ENCODE results near the gene SF3A2.

SF3A2 gene

DNA sequence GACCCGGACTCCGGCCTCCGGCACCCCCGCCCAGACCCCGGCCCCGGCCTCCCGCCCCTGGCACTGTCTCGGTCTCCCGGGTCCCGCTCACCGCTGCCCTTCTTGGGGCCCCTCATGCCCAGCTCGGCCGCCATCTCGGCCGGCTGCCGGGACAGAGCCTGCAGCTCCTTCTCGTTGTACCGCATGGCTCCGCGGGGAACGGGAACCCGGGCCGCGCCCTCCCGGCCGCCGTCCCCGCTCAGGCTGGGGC, 635 bp upstream of the SF3A2 start:
- peaks cover 36% of the 10 kb centered on the region for H3K36me3 ChIP-seq (ENCODE audit: control insufficient read depth, insufficient read depth, low read length)
- H3K27ac ChIP-seq (ENCODE audit: low read depth, low read length), result peak overlapping the region; percentile 97; the same call in 1 of the 2 replicates
- peak overlapping the region; percentile 89 for H3K4me3 ChIP-seq (ENCODE audit: low read depth, low read length)
- H3K9ac ChIP-seq (ENCODE audit: low read length), result peak overlapping the region; percentile 98
- H3K4me1 ChIP-seq (ENCODE audit: control insufficient read depth, insufficient read depth, low read length), result peaks cover 29% of the 10 kb centered on the region
- H3K27me3 ChIP-seq (ENCODE audit: control insufficient read depth, insufficient read depth, low read length), result no peaks in the 10 kb centered on the region
- no peaks in the 10 kb centered on the region for H3K9me3 ChIP-seq (ENCODE audit: control insufficient read depth, insufficient read depth, low read depth, low read length)

DNA sequence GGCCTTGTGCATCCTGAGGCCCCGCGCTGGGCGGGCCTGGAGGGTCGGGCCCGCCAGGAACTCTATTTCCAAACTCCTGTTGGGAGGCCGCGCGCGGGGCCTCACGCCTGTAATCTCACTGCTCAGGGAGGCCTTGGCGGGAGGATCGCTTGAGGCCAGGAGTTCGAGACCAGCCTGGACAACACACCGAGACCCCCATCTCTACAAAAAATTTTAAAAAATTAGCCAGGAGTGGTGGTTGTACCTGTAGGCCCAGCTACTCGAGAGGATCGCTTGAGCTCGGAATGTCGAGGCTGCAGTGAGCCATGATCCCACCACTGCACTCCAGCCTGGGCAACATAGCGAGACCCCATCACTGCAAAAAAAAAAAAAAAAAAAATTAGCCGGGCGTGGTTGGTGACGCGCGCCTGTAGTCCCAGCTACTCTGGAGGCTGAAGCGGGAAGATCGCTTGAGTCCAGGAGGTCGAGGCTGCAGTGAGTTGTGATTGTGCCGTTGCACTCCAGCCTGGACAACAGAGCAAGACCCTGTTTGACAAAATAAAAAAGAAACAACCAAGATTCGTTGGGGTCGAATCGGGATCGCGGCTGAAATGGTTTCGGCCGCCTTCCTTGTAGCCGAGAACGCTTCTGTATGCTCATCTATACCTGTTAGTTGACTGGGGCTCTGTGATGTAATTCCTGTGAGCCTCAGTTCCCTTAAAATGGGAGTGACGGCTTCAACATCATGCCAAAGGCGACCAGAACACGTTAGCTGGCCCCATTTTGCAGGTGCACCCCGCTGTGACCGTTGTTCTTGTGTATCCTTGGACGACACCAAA, 636 bp downstream of the SF3A2 start:
- H3K9ac ChIP-seq (ENCODE audit: low read length), result peak overlapping the region; percentile 98
- H3K36me3 ChIP-seq (ENCODE audit: control insufficient read depth, insufficient read depth, low read length), result peaks cover 46% of the 10 kb centered on the region
- H3K27ac ChIP-seq (ENCODE audit: low read depth, low read length), result peak overlapping the region; percentile 97
- peaks cover 34% of the 10 kb centered on the region for H3K4me1 ChIP-seq (ENCODE audit: control insufficient read depth, insufficient read depth, low read length)
- no peaks in the 10 kb centered on the region for H3K27me3 ChIP-seq (ENCODE audit: control insufficient read depth, insufficient read depth, low read length)
- no peaks in the 10 kb centered on the region for H3K9me3 ChIP-seq (ENCODE audit: control insufficient read depth, insufficient read depth, low read depth, low read length)
- H3K4me3 ChIP-seq (ENCODE audit: low read depth, low read length), result peak overlapping the region; percentile 89

DNA sequence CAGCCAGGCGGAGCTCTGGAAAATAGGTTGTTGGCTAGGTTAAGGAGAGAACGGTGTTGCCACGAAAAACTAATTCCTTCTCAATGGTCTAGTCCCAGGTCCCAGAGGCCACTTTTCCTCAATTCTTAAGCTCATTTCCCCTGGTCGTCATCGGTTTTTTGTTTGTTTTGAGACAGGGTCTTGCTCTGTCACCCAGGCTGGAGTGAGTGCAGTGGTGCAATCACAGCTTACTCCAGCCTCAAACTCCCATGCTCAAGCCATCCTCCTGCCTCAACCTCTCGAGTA, 1.2 kb downstream of the SF3A2 start:
- Histone ChIP-seq H3K27me3 (ENCODE audit: control insufficient read depth, insufficient read depth, low read length) (no peaks in the 10 kb centered on the region), H3K36me3 (ENCODE audit: control insufficient read depth, insufficient read depth, low read length) (peaks cover 46% of the 10 kb centered on the region), H3K4me1 (ENCODE audit: control insufficient read depth, insufficient read depth, low read length) (peaks cover 34% of the 10 kb centered on the region), H3K9ac (ENCODE audit: low read length) (peak overlapping the region; percentile 98), H3K9me3 (ENCODE audit: control insufficient read depth, insufficient read depth, low read depth, low read length) (no peaks in the 10 kb centered on the region), H3K27ac (ENCODE audit: low read depth, low read length) (no peak overlapping the region), H3K4me3 (ENCODE audit: low read depth, low read length) (peak overlapping the region; percentile 89)

DNA sequence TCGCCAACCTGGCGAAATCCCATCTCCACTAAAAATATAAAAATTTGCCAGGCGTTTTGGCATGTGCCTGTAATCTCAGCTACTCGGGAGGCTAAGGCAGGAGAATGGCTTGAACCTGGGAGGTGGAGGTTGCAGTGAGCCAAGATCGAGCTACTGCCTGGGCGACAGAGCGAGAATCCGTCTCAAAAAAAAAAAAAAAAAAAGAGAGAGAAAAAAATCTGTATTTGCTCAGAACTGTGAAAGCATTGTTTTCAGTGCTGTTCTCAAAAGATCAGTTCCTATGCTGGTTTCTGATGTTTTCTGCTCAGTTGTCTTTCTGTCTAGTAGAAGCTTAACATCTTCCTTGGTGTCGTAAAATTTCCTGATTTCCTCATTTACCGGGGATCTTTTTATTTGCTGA, 2.5 kb downstream of the SF3A2 start:
- Histone ChIP-seq H3K9ac (ENCODE audit: low read length) (peak overlapping the region; percentile 45), H3K27ac (ENCODE audit: low read depth, low read length) (peak overlapping the region; percentile 29; the same call in 1 of the 2 replicates), H3K36me3 (ENCODE audit: control insufficient read depth, insufficient read depth, low read length) (peaks cover 46% of the 10 kb centered on the region), H3K4me3 (ENCODE audit: low read depth, low read length) (peak overlapping the region; percentile 57), H3K4me1 (ENCODE audit: control insufficient read depth, insufficient read depth, low read length) (peaks cover 34% of the 10 kb centered on the region), H3K27me3 (ENCODE audit: control insufficient read depth, insufficient read depth, low read length) (no peaks in the 10 kb centered on the region), H3K9me3 (ENCODE audit: control insufficient read depth, insufficient read depth, low read depth, low read length) (no peaks in the 10 kb centered on the region)

DNA sequence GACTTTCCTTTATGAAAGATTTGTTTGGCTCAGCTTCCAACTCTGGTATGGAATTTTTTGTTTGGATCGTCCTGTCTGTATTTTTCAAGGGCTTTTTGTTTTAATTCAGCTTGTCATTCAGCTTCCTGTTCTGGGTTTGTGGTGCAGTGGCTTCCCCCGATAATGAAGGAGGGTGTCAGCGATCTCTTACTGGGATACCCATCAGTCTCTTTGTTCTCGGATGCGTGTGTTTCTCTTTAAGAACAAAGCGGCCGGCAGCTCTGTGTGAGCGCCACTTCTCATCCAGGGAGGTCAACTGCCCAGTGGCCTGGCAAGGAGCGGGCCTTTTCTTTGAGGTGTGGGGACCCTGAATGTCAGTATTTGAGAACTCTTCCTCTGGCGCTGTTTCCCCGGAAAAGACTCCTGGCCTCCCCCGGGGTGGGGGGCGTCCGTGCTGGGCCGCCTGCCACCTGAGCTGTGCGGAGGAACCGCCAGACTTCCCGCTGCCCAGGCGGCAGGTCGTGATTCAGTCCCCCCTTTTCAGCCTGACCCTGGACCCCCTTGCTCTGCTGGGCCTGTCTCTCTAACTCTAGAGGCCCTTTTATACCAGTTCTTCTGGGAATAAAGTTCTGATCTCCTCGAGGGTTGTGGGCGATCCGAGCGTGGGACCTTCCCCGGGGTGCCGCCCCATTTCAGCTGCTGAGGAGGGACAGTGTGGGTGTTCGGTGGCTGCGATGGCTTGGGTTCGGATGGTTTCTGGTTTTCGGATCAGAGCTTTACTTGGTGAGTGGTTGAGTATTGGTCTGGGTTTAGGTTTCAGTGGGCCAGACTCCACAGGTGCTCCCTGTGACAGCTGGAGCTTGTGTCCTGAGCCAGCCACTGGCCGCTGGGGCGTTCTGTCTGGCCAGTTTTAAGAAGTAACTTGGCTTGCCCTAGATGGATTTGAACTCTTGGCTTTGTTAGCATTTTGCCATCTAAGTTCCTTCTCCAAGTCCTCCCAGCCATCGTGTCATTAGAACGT, 3.4 kb downstream of the SF3A2 start:
- H3K4me3 ChIP-seq (ENCODE audit: low read depth, low read length), result peak overlapping the region; percentile 57
- no peaks in the 10 kb centered on the region for H3K9me3 ChIP-seq (ENCODE audit: control insufficient read depth, insufficient read depth, low read depth, low read length)
- H3K27ac ChIP-seq (ENCODE audit: low read depth, low read length), result peak overlapping the region; percentile 29
- H3K4me1 ChIP-seq (ENCODE audit: control insufficient read depth, insufficient read depth, low read length), result peaks cover 32% of the 10 kb centered on the region
- no peaks in the 10 kb centered on the region for H3K27me3 ChIP-seq (ENCODE audit: control insufficient read depth, insufficient read depth, low read length)
- H3K9ac ChIP-seq (ENCODE audit: low read length), result peak overlapping the region; percentile 54
- H3K36me3 ChIP-seq (ENCODE audit: control insufficient read depth, insufficient read depth, low read length), result peaks cover 53% of the 10 kb centered on the region

DNA sequence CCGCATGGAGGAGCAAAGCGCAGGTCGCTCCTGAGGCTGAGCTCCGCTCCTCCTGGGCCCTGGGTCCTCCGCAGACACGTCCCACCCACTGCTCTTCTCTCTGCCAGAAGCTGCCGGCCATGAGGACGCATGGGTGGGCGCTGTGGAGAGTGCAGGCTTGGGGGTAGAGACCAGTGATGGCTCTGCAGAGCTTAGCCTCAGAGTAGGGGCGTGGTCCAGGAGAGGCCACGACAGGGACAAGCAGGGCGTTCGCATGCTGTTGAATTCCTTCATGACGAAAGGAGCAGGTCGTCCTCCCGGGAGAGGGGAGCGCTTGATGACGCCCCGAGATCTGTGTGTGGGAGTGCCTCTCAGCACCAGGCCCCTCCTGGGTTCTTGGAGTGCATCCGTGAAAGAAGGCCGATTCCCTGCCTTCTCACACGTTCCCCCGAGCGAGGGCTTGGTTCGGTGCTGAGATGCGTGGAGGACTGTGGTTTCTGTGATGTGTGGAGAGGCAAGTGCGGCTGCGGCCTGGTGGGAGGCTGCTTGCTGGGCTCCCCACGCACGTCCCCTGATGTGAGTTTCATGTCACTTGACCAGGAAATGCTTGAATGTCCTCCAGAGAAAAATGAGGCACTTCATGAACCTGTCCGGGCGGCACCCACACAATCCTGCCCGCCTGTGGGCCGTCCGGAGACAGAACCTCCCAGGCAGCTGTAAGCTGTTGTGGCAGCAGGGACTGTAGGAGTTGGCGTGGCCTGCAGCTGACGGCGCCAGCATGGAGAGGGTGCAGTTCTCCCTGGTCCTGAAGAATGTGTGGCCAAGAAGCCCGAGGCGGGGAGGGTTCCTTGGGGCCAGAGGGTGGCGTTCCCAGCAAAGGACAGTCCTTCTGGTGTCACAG, 4.5 kb downstream of the SF3A2 start:
- Histone ChIP-seq H3K36me3 (ENCODE audit: control insufficient read depth, insufficient read depth, low read length) (peaks cover 63% of the 10 kb centered on the region), H3K4me1 (ENCODE audit: control insufficient read depth, insufficient read depth, low read length) (peaks cover 30% of the 10 kb centered on the region)

DNA sequence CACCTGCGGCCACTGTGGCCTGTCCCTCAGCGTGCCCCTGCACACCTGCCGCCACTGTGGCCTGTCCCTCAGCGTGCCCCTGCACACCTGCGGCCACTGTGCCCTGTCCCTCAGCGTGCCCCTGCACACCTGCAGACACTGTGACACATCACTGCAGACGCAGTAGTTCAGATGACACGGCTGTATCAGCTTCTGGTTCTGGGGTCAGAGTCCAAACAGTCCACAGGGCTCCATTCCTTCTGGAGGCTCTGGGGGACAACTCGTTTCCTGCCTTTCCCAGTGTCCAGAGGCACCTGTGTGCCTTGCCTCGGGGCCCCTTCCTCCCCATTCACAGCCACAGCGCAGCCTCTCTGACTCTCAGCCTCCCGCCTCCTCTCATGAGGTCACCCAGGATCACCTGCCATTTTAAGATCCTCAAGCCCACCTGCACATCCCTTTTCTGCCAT, 5.5 kb downstream of the SF3A2 start:
- Histone ChIP-seq H3K4me3 (ENCODE audit: low read depth, low read length) (no peak overlapping the region), H3K9ac (ENCODE audit: low read length) (peak overlapping the region; percentile 19), H3K27me3 (ENCODE audit: control insufficient read depth, insufficient read depth, low read length) (no peaks in the 10 kb centered on the region), H3K36me3 (ENCODE audit: control insufficient read depth, insufficient read depth, low read length) (peaks cover 73% of the 10 kb centered on the region), H3K9me3 (ENCODE audit: control insufficient read depth, insufficient read depth, low read depth, low read length) (no peaks in the 10 kb centered on the region), H3K4me1 (ENCODE audit: control insufficient read depth, insufficient read depth, low read length) (peaks cover 30% of the 10 kb centered on the region), H3K27ac (ENCODE audit: low read depth, low read length) (no peak overlapping the region)

More for the DNA sequence above, 4.5 kb downstream of the SF3A2 start:
- Histone ChIP-seq H3K27me3 (ENCODE audit: control insufficient read depth, insufficient read depth, low read length) (no peaks in the 10 kb centered on the region), H3K4me3 (ENCODE audit: low read depth, low read length) (peak overlapping the region; percentile 57; the same call in 1 of the 2 replicates), H3K27ac (ENCODE audit: low read depth, low read length) (no peak overlapping the region), H3K9ac (ENCODE audit: low read length) (peak overlapping the region; percentile 54), H3K9me3 (ENCODE audit: control insufficient read depth, insufficient read depth, low read depth, low read length) (no peaks in the 10 kb centered on the region)

DNA sequence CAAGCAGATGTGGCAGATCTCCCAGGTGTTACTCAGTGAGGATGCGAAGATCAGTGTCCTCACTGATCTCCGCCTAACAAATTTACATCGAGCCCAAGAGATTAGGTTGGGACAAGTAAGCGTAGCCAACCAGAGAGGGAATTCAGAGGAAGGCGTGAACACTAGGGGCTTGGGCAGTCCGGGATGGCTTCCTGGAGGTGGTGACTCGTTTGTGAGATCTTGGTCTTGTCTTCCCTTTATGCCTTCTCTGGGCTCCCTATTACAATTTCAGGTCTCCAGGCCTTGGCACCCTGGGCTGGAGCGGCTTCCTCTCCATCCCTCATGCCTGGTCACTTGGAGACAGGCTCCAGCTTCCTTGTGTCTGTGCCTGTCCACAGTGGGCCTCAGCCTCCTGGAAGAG, 6.2 kb downstream of the SF3A2 start:
- no peak overlapping the region for H3K4me3 ChIP-seq (ENCODE audit: low read depth, low read length)
- H3K27ac ChIP-seq (ENCODE audit: low read depth, low read length), result no peak overlapping the region
- H3K27me3 ChIP-seq (ENCODE audit: control insufficient read depth, insufficient read depth, low read length), result no peaks in the 10 kb centered on the region
- H3K4me1 ChIP-seq (ENCODE audit: control insufficient read depth, insufficient read depth, low read length), result peaks cover 28% of the 10 kb centered on the region
- no peak overlapping the region for H3K9ac ChIP-seq (ENCODE audit: low read length)
- H3K9me3 ChIP-seq (ENCODE audit: control insufficient read depth, insufficient read depth, low read depth, low read length), result no peaks in the 10 kb centered on the region
- H3K36me3 ChIP-seq (ENCODE audit: control insufficient read depth, insufficient read depth, low read length), result peaks cover 77% of the 10 kb centered on the region

DNA sequence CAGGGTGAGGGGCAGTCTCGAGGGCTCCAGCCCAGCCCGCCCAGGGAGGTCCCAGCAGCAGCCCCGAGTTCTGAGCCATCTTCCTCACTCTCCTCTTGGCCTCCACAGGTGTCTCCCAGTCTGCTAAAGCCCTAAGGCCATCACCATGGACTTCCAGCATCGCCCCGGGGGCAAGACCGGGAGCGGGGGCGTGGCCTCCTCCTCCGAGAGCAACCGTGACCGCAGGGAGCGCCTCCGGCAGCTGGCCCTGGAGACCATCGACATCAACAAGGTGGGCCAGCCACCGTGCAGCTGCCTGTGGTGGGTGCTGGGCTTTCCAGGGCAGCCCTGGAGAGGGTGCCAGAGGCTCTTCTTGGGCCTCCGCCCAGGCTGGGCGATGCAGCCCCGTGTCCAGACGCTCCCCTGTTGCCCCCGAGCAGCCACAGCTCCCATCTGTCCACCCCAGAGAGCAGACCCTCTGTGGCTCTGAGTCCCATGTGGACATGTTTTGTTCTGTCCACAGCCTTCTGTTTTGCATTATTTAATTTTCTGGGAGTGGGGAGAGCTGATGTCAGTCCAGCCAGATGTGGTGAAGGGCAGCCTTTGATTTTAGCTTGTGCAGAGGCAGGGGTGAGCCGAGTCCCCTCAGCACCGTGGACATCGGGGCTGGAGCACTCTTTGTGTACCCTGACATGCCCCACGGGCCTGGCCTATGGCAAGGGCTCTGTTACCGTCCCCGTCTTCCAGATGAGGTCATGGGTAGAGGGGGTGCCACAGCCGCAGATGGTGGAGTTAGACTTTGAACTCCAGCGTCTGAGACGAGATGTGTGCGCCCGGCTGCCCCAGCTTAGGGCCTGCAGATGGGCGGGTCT, 6.9 kb downstream of the SF3A2 start:
- Histone ChIP-seq H3K9ac (ENCODE audit: low read length) (peak overlapping the region; percentile 12), H3K9me3 (ENCODE audit: control insufficient read depth, insufficient read depth, low read depth, low read length) (no peaks in the 10 kb centered on the region), H3K4me1 (ENCODE audit: control insufficient read depth, insufficient read depth, low read length) (peaks cover 23% of the 10 kb centered on the region), H3K27me3 (ENCODE audit: control insufficient read depth, insufficient read depth, low read length) (no peaks in the 10 kb centered on the region), H3K27ac (ENCODE audit: low read depth, low read length) (no peak overlapping the region), H3K4me3 (ENCODE audit: low read depth, low read length) (no peak overlapping the region), H3K36me3 (ENCODE audit: control insufficient read depth, insufficient read depth, low read length) (peaks cover 75% of the 10 kb centered on the region)

DNA sequence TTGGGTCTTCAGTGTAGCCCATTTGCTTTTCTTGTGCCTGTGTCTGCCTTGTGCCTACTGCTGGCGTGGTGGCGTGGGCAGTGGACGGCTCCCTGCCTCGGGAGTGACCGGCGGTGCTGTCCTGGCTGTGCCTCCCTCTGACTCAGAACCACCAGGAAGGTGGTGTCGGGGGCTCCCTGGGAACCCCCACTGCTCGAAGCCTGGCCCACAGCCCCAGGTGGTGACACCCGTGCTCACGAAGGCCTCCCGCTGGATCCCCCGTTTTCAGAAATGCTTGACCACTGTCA, 7.4 kb downstream of the SF3A2 start:
- no peak overlapping the region for H3K27ac ChIP-seq (ENCODE audit: low read depth, low read length)
- peaks cover 76% of the 10 kb centered on the region for H3K36me3 ChIP-seq (ENCODE audit: control insufficient read depth, insufficient read depth, low read length)
- no peak overlapping the region for H3K4me3 ChIP-seq (ENCODE audit: low read depth, low read length)
- H3K4me1 ChIP-seq (ENCODE audit: control insufficient read depth, insufficient read depth, low read length), result peaks cover 23% of the 10 kb centered on the region
- H3K9ac ChIP-seq (ENCODE audit: low read length), result no peak overlapping the region
- no peaks in the 10 kb centered on the region for H3K9me3 ChIP-seq (ENCODE audit: control insufficient read depth, insufficient read depth, low read depth, low read length)
- H3K27me3 ChIP-seq (ENCODE audit: control insufficient read depth, insufficient read depth, low read length), result no peaks in the 10 kb centered on the region

All from HUES6 (cell line).